ENCODE data around the gene TMEM190.

TMEM190 gene

DNA sequence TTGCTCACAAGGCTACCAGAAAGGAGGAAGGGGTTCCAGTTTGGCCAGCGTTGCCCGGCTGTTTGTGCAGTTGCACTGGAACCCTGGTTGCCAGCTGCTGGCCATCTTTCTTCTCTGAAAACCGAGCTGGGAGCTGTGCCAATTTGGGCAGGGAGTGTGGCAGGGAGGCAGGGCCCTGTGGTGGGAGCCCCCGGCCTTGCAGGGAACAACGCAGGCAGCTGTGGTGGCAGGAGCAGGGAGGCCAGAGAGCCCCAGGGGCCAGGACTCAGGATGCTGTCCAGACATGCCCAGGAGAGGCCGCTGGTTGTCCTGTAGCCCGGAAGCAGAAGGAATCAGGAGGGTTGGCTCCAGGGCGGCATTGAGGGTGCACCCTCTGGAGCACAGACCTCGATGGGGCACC, 32.2 kb upstream of the TMEM190 start:
- FAIRE-seq, result no peak
- TF ChIP-seq POLR2AphosphoS5 (IDR thresholded peaks at IDR 0.05; ENCODE audit: low read depth, low read length) (no peak), TAF1 (IDR thresholded peaks at IDR 0.05; ENCODE audit: borderline replicate concordance, low read depth, low read length) (no peak), POLR2A (IDR thresholded peaks at IDR 0.05; ENCODE audit: low read depth, low read length) (no peak)
- DNase-seq (ENCODE audit: insufficient read length), result no peak

DNA sequence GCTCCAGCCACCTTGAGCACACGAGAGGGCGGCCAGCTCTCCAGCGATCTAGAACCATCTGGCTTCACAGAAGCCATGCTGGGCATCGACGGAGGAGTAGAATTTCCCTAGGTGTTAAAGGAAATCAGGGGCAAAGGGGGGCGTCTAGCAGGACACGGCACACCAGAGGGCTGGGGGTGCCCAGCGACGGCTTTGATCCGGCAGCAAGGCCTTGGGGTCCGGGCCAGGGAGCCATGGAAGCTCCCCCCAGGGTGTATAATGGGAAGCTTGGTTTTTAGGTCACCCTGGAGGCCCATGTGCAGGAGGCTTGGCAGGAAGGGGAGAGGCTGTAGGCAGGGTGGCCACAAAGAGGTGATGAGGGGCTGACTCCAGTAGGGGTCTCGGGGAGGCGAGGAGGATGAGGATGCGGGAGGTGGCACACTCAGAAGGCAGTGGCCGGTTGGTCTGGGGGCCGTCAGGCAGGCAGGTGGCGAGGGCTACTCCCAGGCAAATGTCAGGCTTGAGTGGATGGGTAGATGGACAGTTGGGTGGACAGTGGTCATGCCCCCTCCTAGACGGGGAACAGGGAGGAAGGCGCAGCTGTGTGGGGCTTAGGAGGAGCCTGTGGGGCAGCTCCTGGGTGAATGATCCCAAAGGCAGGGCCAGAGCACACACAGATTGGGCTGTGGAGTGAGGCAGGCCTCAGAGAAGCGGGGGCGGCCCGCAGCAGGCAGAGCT, 31.4 kb upstream of the TMEM190 start:
- FAIRE-seq (no peak), DNase-seq (ENCODE audit: insufficient read length) (no peak)
- TF ChIP-seq TAF1 (IDR thresholded peaks at IDR 0.05; ENCODE audit: borderline replicate concordance, low read depth, low read length) (no peak), POLR2A (IDR thresholded peaks at IDR 0.05; ENCODE audit: low read depth, low read length) (no peak), POLR2AphosphoS5 (IDR thresholded peaks at IDR 0.05; ENCODE audit: low read depth, low read length) (no peak)

DNA sequence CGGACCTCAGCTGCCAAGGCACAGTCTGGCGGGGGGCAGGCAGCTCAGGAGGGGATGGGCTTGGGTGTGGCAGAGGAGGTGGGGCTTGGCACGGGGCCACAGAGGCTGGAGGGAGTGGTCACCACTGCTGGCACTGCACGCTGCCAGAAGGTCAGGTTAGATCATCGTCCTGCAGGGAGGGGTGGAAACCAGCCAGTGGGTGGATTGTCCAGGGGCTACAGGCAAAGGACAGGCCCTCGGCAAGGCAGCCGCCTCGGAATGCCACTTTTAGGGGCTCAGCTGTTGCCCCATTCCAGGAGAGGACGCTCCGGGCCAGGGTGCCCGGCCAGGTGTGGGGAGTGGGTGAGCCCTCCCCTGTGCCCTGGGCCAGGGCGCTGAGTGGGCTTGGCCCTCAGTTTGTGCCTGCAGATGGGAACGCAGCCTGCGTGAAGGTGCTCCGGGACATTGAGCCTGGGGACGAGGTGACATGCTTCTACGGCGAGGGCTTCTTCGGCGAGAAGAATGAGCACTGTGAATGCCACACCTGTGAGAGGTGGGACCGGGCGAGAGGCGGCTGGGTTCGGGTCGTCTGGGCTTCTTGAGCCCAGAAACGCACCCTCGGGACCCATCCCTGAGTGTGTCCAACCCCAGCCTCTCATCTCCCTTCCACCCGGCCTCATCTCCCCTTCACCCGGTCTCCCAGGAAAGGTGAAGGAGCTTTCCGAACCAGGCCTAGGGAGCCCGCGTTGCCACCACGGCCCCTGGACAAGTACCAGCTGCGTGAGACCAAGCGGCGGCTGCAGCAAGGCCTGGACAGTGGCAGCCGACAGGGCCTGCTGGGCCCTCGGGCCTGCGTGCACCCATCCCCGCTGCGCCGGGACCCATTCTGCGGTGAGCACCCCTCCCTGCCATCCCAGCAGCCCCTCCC, 30.6 kb upstream of the TMEM190 start:
- no peak for FAIRE-seq
- TF ChIP-seq TAF1 (IDR thresholded peaks at IDR 0.05; ENCODE audit: borderline replicate concordance, low read depth, low read length), result no peak
- no peak for TF ChIP-seq POLR2A (IDR thresholded peaks at IDR 0.05; ENCODE audit: low read depth, low read length)
- TF ChIP-seq POLR2AphosphoS5 (IDR thresholded peaks at IDR 0.05; ENCODE audit: low read depth, low read length), result no peak
- DNase-seq (ENCODE audit: insufficient read length), result no peak

DNA sequence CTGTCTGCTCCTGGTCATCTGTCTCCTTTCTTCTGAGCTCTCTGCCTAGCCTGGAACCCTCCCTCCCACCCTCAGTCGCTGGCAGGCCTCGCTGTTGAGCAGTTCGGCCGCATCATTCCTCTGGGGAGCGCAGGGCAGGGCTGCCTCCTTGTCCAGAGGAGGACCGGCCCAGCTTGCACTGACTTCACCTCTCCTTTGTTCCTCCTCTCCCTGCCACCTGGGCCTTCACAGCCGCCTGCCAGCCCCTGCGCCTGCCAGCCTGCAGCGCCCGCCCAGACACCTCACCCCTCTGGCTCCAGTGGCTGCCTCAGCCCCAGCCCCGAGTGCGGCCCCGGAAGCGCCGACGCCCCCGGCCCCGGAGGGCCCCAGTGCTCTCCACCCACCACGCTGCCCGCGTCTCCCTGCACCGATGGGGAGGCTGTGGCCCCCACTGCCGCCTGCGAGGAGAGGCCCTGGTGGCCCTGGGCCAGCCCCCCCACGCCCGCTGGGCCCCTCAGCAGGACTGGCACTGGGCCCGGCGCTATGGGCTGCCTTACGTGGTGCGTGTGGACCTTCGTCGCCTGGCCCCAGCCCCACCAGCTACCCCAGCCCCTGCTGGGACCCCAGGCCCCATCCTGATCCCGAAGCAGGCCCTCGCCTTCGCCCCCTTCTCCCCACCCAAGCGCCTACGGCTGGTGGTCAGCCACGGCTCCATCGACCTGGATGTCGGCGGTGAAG, 29.7 kb upstream of the TMEM190 start:
- FAIRE-seq, result no peak
- no peak for TF ChIP-seq TAF1 (IDR thresholded peaks at IDR 0.05; ENCODE audit: borderline replicate concordance, low read depth, low read length)
- no peak for TF ChIP-seq POLR2A (IDR thresholded peaks at IDR 0.05; ENCODE audit: low read depth, low read length)
- TF ChIP-seq POLR2AphosphoS5 (IDR thresholded peaks at IDR 0.05; ENCODE audit: low read depth, low read length), result no peak
- DNase-seq (ENCODE audit: insufficient read length), result no peak

DNA sequence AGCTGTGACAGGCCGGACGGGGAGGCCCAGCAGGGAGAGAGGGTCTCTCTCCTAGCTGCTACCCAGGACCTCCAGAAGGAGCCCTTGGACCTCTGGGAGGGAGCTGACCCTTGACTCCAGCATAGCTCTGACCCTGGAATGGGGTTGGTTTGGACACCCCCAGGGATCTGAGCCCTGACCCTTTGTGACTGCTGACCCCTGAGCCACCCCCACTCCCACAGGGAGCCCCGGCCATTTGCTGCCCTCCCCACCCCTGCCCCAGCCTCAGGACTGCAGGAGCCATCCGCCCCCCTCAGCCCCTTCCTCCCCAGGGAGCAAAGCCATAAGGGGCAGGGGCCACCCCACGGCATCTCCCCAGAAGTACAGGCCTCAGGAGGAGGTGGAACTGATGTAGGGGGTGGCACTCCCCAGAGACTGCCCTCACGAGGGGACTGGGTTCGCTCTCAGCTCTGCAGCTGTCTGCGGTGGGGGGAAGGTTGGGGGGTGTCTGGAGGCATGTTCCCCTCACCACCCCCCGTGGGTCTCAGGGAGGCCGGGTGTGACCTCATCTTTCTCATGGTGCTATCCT, 29.1 kb upstream of the TMEM190 start:
- TF ChIP-seq POLR2A (IDR thresholded peaks at IDR 0.05; ENCODE audit: low read depth, low read length), result no peak
- no peak for TF ChIP-seq POLR2AphosphoS5 (IDR thresholded peaks at IDR 0.05; ENCODE audit: low read depth, low read length)
- TF ChIP-seq TAF1 (IDR thresholded peaks at IDR 0.05; ENCODE audit: borderline replicate concordance, low read depth, low read length), result no peak
- no peak for FAIRE-seq

DNA sequence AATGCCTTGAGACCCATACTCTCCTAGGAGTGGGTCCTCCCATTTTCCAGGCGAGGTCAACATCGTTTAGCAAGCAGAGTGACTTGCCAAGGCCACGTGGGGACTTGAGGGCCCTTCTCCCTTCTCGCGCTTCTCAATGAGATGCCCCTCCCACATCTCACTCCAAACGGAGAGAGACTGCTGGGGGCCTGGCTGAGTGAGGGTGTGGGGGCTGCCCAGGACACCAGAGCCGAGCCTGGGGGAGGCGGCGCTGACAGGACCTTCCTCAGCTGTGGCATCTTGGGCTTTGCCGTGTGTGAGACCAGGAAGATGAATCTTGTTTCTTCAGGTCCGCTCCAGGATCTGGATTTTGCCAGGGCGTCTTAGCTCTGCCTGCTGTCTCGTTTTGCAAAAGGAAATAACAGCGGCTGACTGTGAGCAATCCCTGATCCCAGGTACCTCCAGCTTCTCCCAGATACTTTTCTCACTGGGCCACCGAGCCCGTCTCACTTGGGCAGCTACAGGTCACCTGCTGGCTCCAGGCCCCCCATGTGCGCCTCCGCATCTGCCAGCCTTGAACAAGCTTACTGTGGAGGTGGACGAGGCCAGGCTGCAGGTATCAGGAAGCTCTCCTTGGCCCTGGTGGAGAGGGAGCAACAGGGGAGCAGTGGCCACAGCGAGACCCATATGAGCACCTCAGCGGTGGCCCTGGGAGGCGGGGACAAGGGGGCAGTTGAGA, 28.1 kb upstream of the TMEM190 start:
- TF ChIP-seq POLR2A (IDR thresholded peaks at IDR 0.05; ENCODE audit: low read depth, low read length), result no peak
- TF ChIP-seq POLR2AphosphoS5 (IDR thresholded peaks at IDR 0.05; ENCODE audit: low read depth, low read length), result no peak
- TF ChIP-seq TAF1 (IDR thresholded peaks at IDR 0.05; ENCODE audit: borderline replicate concordance, low read depth, low read length), result no peak
- FAIRE-seq (no peak), DNase-seq (ENCODE audit: insufficient read length) (no peak)

More for the DNA sequence above, 29.1 kb upstream of the TMEM190 start:
- DNase-seq (ENCODE audit: insufficient read length), result no peak

DNA sequence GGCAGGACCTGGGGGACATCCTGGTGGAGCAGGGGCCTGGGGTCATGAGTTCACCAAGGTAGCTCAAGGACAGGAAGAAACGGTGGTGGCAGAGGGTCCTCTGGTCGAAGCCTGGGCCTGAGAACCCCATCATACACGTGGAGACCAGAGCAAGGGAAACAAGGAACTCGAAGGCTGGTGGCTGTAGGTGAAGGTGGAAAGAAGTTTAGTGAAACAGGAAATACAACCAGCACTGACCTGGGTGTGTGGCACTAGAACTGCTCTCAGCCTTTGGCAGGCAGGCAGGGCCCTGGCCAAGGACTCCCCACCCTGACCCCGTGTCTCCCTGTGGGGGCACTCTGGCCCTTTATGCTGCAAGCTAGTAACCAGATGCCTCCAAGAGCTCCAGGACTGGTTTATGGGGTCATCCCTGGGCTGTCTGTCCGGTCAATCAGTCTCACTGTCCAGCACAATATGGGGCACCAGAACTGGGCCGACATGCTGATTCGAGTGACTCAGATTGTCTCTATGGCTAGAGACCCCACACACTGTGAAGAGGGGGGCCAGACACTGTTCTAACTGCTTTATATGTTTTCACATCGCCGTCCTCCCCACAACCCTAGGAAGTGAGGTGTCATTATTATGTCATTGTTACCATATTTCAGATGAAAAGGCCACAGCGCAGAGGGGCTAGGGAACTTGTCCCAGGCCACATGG, 25.9 kb upstream of the TMEM190 start:
- TF ChIP-seq TAF1 (IDR thresholded peaks at IDR 0.05; ENCODE audit: borderline replicate concordance, low read depth, low read length), result no peak
- TF ChIP-seq POLR2A (IDR thresholded peaks at IDR 0.05; ENCODE audit: low read depth, low read length), result no peak
- TF ChIP-seq POLR2AphosphoS5 (IDR thresholded peaks at IDR 0.05; ENCODE audit: low read depth, low read length), result no peak
- DNase-seq (ENCODE audit: insufficient read length) (no peak), FAIRE-seq (no peak)

DNA sequence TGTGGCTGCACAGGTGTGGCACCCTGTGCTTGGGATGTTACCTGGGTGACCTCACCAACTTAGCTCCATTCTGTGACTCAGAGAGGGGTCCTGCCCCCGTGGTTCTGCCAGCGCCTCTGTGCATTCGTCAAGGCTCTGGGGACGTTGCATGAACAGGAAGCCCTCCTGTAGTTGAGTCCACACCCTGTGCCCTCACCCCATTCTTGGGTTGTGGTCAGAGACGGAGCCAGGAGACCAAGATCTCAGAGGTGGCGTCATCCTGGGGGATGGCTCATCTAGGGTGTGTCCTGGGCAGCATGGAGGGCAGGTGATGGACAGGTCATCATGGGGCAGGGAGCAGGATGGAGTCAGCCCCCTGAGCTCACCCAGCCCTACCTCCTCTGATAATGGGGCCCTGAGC, 24.6 kb upstream of the TMEM190 start:
- DNase-seq (ENCODE audit: insufficient read length) (no peak), FAIRE-seq (no peak)
- TF ChIP-seq POLR2AphosphoS5 (IDR thresholded peaks at IDR 0.05; ENCODE audit: low read depth, low read length) (no peak), TAF1 (IDR thresholded peaks at IDR 0.05; ENCODE audit: borderline replicate concordance, low read depth, low read length) (no peak), POLR2A (IDR thresholded peaks at IDR 0.05; ENCODE audit: low read depth, low read length) (no peak)

DNA sequence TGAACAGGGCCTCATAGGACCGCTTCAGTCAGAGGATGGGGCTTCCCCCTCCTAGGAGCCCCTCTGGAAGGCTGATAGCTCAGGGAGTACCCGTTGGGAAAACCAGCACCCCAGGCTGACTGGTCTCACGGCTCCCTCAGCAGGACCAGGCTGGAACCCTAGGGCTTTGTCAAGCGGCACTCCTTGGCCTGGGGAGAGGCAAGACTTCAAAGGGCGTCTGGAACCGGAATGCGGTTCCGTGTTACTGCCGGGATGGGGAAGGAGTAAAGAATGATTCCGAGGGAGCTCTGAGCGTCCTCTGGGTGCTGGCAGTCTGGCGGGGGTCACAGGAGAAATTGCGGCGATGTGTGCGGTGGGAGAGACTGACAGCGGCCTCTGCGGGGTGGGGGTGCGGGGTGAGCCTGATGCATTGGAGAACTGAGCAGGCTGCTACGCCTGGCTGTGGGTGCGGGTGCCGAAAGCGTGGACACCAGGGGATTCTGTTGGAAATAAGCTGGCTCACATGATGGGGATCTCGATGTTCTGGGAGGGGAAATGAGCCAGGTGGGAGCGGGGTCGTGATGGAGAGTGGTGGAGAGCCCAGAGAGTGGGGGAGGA, 24.0 kb upstream of the TMEM190 start:
- TF ChIP-seq TAF1 (IDR thresholded peaks at IDR 0.05; ENCODE audit: borderline replicate concordance, low read depth, low read length) (no peak), POLR2A (IDR thresholded peaks at IDR 0.05; ENCODE audit: low read depth, low read length) (no peak), POLR2AphosphoS5 (IDR thresholded peaks at IDR 0.05; ENCODE audit: low read depth, low read length) (no peak)
- DNase-seq (ENCODE audit: insufficient read length) (no peak), FAIRE-seq (no peak)

DNA sequence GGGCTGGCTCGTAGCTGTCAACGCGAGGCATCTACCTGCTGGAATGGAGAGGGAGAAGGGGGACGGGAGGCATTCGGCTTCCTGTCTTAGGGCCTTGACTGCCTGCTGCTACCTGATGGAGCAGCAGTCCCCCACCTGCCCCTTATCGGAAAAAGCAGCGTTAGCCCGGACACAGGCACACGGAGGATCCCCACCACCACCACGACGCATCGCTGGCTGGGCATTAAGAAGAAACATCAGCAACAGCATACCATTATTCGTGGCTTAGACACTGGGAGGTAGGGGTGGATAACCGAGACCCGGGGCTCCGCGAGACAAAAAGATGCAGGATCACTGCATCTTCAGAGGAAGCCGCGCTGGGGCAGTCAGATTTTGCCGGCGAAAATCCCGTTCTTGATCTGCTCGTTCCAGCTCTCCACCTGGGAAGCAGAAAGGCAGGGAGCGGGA, 23.2 kb upstream of the TMEM190 start:
- FAIRE-seq, result no peak
- no peak for TF ChIP-seq POLR2AphosphoS5 (IDR thresholded peaks at IDR 0.05; ENCODE audit: low read depth, low read length)
- no peak for TF ChIP-seq TAF1 (IDR thresholded peaks at IDR 0.05; ENCODE audit: borderline replicate concordance, low read depth, low read length)
- TF ChIP-seq POLR2A (IDR thresholded peaks at IDR 0.05; ENCODE audit: low read depth, low read length), result no peak
- DNase-seq (ENCODE audit: insufficient read length), result no peak

Data from GM12892 (cell line).